GM23338 (cell line): ENCODE measurements around the gene CCDC187. TPM values are rescaled to one million over a fixed set of nuclear protein-coding genes. Genes with fewer than 3 reads are reported as not detected.
A peak's percentile ranks its signal among the peaks of the same experiment; 100 is the strongest.

Source experiments
- ATAC-seq: fragments of 200-7000 bp; cut with Tn5 transposase; 3 replicates; pipeline ENCODE4 v1.9.1; 2020
- DNase-seq: peaks from one replicate; pipeline ENCODE4 v3.0.0-alpha.2; 2015; ENCODE audit warnings: low spot score
- H2AFZ ChIP-seq: fragments of 200-600 bp; sonication (generic); 2 replicates; pipeline ENCODE4 v1.8.0; 2016; ENCODE audit warnings: antibody characterized with exemption, mild to moderate bottlenecking, moderate library complexity
- H3F3A ChIP-seq: fragments of 200-600 bp; sonication (generic); replicated peaks from 2 replicates; pipeline ENCODE4 v1.8.0; 2017; ENCODE audit warnings: antibody characterized with exemption, mixed run types, low read depth
- H3K27ac ChIP-seq: fragments of 200-600 bp; sonication (generic); 2 replicates; pipeline ENCODE4 v1.6.1; 2016; ENCODE audit warnings: low read depth
- H3K27me3 ChIP-seq: fragments of 200-600 bp; sonication (generic); 2 replicates; pipeline ENCODE4 v1.8.0; 2016; ENCODE audit warnings: mild to moderate bottlenecking, mixed run types, moderate library complexity; ENCODE audit not compliant: insufficient read depth
- H3K36me3 ChIP-seq: fragments of 200-600 bp; sonication (generic); 2 replicates; pipeline ENCODE4 v1.8.0; 2016; ENCODE audit warnings: mild to moderate bottlenecking; ENCODE audit not compliant: insufficient read depth
- H3K4me1 ChIP-seq: fragments of 200-600 bp; sonication (generic); 2 replicates; pipeline ENCODE4 v1.8.0; 2016; ENCODE audit warnings: mild to moderate bottlenecking, moderate library complexity; ENCODE audit not compliant: insufficient read depth
- H3K4me2 ChIP-seq: fragments of 200-600 bp; sonication (generic); 2 replicates; pipeline ENCODE4 v1.7.1; 2017; ENCODE audit warnings: mixed run types
- H3K4me3 ChIP-seq: fragments of 200-600 bp; sonication (generic); 2 replicates; pipeline ENCODE4 v1.6.1; 2016; ENCODE audit warnings: mixed run types
- H3K79me2 ChIP-seq: fragments of 200-600 bp; sonication (generic); replicated peaks from 2 replicates; pipeline ENCODE4 v1.8.0; 2017; ENCODE audit warnings: mild to moderate bottlenecking; ENCODE audit not compliant: insufficient read depth
- H3K9me2 ChIP-seq: fragments of 200-600 bp; sonication (generic); 2 replicates; pipeline ENCODE4 v1.8.0; 2017; ENCODE audit not compliant: insufficient read depth
- H4K20me1 ChIP-seq: fragments of 200-600 bp; sonication (generic); replicated peaks from 2 replicates; pipeline ENCODE4 v1.8.0; 2017; ENCODE audit warnings: mild to moderate bottlenecking; ENCODE audit not compliant: insufficient read depth
- H3K27ac Mint-ChIP-seq: 2 replicates; pipeline ENCODE4 v1.8.0; 2020; ENCODE audit warnings: inconsistent platforms, mild to moderate bottlenecking, moderate library complexity, mixed read lengths
- H3K27me3 Mint-ChIP-seq: 3 replicates; pipeline ENCODE4 v1.8.0; 2022; ENCODE audit warnings: low read depth, mild to moderate bottlenecking, moderate library complexity, mixed read lengths, inconsistent platforms; ENCODE audit not compliant: insufficient read depth, poor library complexity
- H3K36me3 Mint-ChIP-seq: 3 replicates; pipeline ENCODE4 v1.8.0; 2021; ENCODE audit warnings: low read depth, mild to moderate bottlenecking, inconsistent platforms, moderate library complexity, mixed read lengths
- H3K4me1 Mint-ChIP-seq: 3 replicates; pipeline ENCODE4 v1.8.0; 2020; ENCODE audit warnings: mild to moderate bottlenecking, inconsistent platforms, mixed read lengths
- H3K4me3 Mint-ChIP-seq: 3 replicates; pipeline ENCODE4 v1.8.0; 2021; ENCODE audit warnings: moderate library complexity, mild to moderate bottlenecking, inconsistent platforms, mixed read lengths
- H3K9me3 Mint-ChIP-seq: 3 replicates; pipeline ENCODE4 v1.8.0; 2020; ENCODE audit warnings: moderate library complexity, mild to moderate bottlenecking, inconsistent platforms, mixed read lengths
- CREB1 ChIP-seq: fragments of 250-450 bp; sonication (Bioruptor Pico); IDR thresholded peaks from 2 replicates; pipeline ENCODE4 v1.5.0; 2020; ENCODE audit warnings: low read depth, mild to moderate bottlenecking, moderate library complexity
- CTCF ChIP-seq, 2 experiments: fragments of 200-600 bp in 1 of 2; sonication (generic) in 1 of 2; conservative IDR thresholded peaks; 2 replicates each; pipeline versions ENCODE4 v1.5.1 to v1.6.1; 2016 to 2017; ENCODE audit warnings: antibody characterized with exemption in 2 of 2, low read depth in 2 of 2, mild to moderate bottlenecking in 2 of 2, moderate library complexity in 1 of 2
- ETS1 ChIP-seq: IDR thresholded peaks from 2 replicates; pipeline ENCODE4 v1.6.1; 2016; ENCODE audit warnings: antibody characterized with exemption
- EZH2 ChIP-seq: fragments of 200-600 bp; sonication (generic); IDR thresholded peaks from one replicate; pipeline ENCODE4 v1.8.0; 2017; ENCODE audit warnings: antibody characterized with exemption, mild to moderate bottlenecking, low read depth; ENCODE audit not compliant: unreplicated experiment
- EZH2phosphoT487 ChIP-seq: fragments of 200-600 bp; sonication (generic); IDR thresholded peaks from one replicate; pipeline ENCODE4 v1.8.1; 2018; ENCODE audit warnings: antibody characterized with exemption; ENCODE audit not compliant: unreplicated experiment
- POLR2AphosphoS5 ChIP-seq: IDR thresholded peaks from 2 replicates; pipeline ENCODE4 v1.6.1; 2016; ENCODE audit warnings: antibody characterized with exemption, low read depth
- STAT1 ChIP-seq: IDR thresholded peaks from one replicate; pipeline ENCODE4 v1.6.1; 2016; ENCODE audit warnings: antibody characterized with exemption; ENCODE audit not compliant: unreplicated experiment
- ZNF114 ChIP-seq: fragments of 250-450 bp; sonication (Bioruptor Pico); IDR thresholded peaks from 2 replicates; pipeline ENCODE4 v1.5.0; 2020; ENCODE audit warnings: mild to moderate bottlenecking, moderate library complexity
- ZNF331 ChIP-seq: fragments of 250-450 bp; sonication (Bioruptor Pico); IDR thresholded peaks from 2 replicates; pipeline ENCODE4 v1.5.0; 2020; ENCODE audit warnings: low read depth, mild to moderate bottlenecking, moderate library complexity
- ZNF462 ChIP-seq: fragments of 250-450 bp; sonication (Bioruptor Pico); IDR thresholded peaks from 2 replicates; pipeline ENCODE4 v1.5.0; 2020; ENCODE audit warnings: mild to moderate bottlenecking, moderate library complexity
- polyA plus RNA-seq: library from polyadenylated mRNA; unstranded; fragments of >200 nt; fragmentation: Nextera tagmentation; extraction: Ambion mirVana; gene quantifications from 2 replicates; pipeline ENCODE4 v1.2.1, GENCODE V29; 2016
- total RNA-seq: library from RNA; depleted of rRNA; stranded (reverse); fragments of >200 nt; shearing (Covaris generic); gene quantifications from 2 replicates; pipeline ENCODE4 v1.2.3, GENCODE V29; 2014

CCDC187 gene
- total and polyA plus RNA-seq, 2 experiments from 2014 or later: 0.14 TPM; not detected in 1

GRCh38 chr9:136278221-136278620 lies 25.7 kb downstream of the CCDC187 start (continued):
- TF ChIP-seq ZNF462 (CRISPR knock-in tag): no peak
- no peak for TF ChIP-seq EZH2phosphoT487
- TF ChIP-seq ZNF331 (CRISPR knock-in tag): no peak
- TF ChIP-seq POLR2AphosphoS5: no peak
- no peak for TF ChIP-seq ETS1

- peaks cover 3% of the 10 kb centered on the region; the same call in 1 of the 3 replicates for H3K9me3 Mint-ChIP-seq
- Histone ChIP-seq H3K79me2 (no peaks in the 10 kb centered on the region), H3F3A (no peaks in the 10 kb centered on the region), H3K4me2 (no peak overlapping the region), H4K20me1 (no peaks in the 10 kb centered on the region), H3K4me3 (no peak overlapping the region), H3K9me2 (no peaks in the 10 kb centered on the region), H3K36me3 (no peaks in the 10 kb centered on the region), H3K27ac (no peak overlapping the region), H2AFZ (no peak overlapping the region), H3K4me1 (no peaks in the 10 kb centered on the region), H3K27me3 (no peaks in the 10 kb centered on the region)
- no peak overlapping the region for H3K27ac Mint-ChIP-seq
- ATAC-seq (no peak), DNase-seq (no peak)
- H3K27me3 Mint-ChIP-seq: peaks cover 5% of the 10 kb centered on the region
- TF ChIP-seq STAT1 (no peak), ZNF114 (CRISPR knock-in tag) (no peak), CTCF (conservative IDR thresholded peaks at IDR 0.05; ENCODE audit: low read depth in 2 of 2) (peak in 1 of 2 experiments; percentile 48; a peak in 2 of 4 replicates), EZH2 (no peak), CREB1 (no peak)
- H3K4me3 Mint-ChIP-seq: no peak overlapping the region
- no peaks in the 10 kb centered on the region; the same call in 2 of the 3 replicates for H3K4me1 Mint-ChIP-seq
- no peaks in the 10 kb centered on the region for H3K36me3 Mint-ChIP-seq
Measured at GRCh38 chr9:136277746-136278145, 26.1 kb downstream of the CCDC187 start.
